GM18873 (cell line): ENCODE results near the gene ROBO1.

ENCODE experiments used
- ATAC-seq: cut with Tn5 transposase; IDR thresholded peaks from one replicate; pipeline ENCODE4 v1.9.1; 2021; ENCODE audit warnings: mild to moderate bottlenecking, moderate library complexity, moderate number of reproducible peaks; ENCODE audit not compliant: unreplicated experiment, low FRiP score

Gene ROBO1

DNA sequence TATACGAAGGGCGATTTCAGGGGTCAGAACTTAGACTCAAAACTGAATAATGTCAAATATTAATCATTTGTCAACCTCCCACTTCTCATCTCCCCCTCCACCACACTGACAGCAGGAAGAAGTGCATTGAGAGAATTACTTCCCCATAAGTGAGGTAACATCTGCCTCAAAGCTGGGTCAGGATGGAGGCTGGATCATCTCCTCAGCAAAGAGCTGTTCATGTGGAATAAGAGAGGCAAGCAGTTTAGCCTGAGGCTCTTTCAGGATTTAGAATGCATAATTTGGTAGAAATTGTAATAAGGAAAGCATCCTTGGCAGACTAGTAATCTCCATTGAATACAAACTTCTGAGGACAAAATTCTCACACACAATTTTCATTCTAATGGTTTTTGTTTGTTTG lies 512.1 kb downstream of the ROBO1 start:
- no peak for ATAC-seq

DNA sequence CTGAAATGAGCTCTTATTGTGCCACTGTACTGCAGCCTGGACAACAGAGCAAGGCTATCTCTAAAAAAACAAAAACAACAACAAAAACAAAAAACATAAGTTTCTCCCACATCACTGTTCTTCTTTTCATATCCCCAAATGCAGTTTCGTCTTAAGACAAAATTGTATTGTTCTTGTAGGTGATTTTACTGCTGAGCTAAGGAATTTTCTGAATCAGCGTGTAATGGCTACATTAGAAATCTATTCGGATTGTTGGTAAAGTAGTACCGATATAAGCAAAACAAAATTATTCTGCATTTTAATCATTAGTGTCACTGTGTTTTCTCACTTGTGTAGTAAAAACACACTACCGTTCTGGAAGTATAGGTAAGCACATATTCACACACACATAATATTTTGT lies 512.5 kb downstream of the ROBO1 start:
- no peak for ATAC-seq

DNA sequence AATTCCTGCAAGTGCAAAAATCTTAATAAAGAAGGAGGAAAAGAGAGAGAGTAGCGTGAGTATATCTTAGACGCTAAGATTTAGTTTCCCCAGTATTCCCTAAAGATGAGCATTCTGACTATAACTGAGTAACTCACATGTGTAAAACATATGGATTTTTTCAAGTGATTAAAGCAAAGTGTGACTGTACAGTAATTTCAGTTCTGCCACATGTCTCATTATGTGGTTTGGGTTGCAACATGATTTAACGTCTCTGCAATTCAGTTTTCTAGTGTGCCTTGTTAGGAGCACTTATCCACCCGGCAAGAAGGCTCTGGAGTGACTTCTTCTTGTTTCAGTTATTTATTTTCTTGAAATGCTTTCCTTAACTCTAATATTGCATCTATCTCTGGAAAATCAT lies 514.1 kb downstream of the ROBO1 start:
- ATAC-seq = no peak

DNA sequence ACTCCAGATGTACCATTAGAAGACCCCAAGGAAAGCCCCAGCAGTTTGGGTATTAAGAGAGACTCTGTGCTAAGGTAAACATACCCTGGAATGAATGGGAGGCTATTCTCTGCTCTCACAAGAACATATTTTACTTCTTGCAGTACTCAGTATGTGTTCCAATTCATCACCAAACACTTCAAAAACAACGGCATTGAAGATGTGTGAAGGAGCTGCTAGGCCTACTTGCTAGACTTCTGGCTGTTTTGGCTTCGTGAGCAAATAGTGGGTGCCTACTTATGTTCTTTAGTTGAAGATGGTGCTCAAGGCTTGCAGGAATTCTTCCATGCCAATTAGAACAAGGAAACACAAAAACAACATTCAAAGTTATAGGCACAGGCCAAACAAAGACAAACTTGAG lies 514.5 kb downstream of the ROBO1 start:
- ATAC-seq = no peak

DNA sequence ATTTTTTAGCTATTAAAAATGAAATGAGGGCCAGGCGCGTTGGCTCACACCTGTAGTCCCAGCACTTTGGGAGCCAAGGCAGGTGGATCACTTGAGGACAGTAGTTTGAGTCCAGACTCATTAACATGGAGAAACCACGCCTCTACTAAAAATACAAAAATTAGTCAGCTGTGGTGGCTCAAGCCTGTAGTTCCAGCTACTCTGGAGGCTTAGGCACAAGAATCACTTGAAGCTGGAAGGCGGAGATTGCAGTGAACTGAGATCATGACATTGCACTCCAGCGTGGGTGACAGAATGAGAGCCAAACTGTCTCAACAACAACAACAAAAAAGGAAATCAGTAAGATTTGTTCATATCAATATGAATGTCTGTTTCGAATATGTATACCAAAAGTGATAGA lies 517.1 kb downstream of the ROBO1 start:
- no peak for ATAC-seq

DNA sequence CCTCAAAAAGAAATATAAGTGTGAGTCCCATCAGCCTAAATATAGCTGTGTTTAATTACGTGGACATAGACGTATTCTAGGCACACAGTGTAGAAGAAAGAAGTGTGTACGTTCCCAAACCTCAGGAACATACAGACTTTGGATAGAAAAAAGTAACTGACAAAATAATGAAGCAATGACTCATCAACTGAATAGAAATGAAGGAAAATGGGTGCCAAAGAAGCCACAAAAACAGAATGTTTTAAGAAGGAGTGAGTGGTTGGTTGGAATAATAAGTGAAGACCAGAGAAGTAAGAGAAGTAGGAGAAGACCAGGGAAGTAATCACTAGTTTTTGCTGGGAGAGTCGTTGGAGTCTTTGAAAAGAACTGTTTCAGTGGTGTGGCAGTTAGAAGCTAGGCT lies 518.1 kb downstream of the ROBO1 start:
- ATAC-seq = no peak

DNA sequence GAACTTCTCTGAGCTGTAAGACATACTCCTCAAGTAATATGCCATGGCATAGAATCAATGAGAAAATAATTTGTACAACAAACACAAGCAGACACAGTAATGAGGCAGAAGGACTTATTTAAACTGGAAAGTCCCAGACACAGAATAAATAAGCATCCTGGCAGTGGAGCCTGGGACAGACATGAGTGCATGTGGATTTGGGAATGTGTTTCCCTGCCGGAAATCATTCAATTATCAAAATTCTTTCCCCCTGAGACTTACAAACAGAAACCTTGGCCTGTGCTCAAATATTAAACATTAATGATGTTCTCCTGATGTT lies 520.1 kb downstream of the ROBO1 start:
- ATAC-seq = no peak

DNA sequence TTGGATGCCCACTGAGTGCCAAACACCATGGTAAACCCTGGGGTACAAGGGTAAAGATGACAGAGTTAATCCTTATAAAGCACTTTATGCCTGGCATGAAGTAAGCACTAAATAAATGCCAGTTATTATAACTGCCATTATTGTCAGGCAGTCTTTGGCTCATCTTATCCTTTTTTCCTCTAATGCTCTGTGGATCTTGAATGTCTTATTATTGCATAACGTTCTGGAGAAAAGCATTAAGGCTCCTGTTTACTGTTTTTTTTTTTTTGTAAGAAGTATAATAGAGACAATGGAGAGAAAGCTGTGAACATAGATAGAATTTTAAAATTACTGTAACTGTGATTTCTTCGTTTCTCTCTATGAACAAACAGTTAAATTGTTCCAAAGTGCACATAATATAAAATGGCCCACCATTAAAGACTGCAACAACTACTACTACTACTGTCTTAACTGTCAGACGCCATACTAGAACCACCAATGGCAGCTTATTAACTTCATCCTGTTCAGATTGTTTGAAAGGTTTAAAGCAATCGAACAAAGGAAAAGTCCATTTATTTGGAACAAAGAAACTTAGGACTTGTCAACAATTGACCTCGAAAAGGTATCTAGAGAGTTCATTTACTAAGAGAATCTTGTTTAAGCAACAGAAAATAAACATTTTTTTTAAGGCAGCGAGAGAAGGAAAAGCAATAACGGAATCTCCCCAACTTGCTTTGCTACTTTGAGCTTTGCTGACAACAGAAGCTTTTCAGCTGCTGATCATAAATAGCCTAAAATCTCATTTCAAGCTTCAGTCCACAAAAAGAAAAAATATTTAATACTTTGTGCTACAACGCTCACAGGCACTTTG lies 520.7 kb downstream of the ROBO1 start:
- ATAC-seq = no peak

DNA sequence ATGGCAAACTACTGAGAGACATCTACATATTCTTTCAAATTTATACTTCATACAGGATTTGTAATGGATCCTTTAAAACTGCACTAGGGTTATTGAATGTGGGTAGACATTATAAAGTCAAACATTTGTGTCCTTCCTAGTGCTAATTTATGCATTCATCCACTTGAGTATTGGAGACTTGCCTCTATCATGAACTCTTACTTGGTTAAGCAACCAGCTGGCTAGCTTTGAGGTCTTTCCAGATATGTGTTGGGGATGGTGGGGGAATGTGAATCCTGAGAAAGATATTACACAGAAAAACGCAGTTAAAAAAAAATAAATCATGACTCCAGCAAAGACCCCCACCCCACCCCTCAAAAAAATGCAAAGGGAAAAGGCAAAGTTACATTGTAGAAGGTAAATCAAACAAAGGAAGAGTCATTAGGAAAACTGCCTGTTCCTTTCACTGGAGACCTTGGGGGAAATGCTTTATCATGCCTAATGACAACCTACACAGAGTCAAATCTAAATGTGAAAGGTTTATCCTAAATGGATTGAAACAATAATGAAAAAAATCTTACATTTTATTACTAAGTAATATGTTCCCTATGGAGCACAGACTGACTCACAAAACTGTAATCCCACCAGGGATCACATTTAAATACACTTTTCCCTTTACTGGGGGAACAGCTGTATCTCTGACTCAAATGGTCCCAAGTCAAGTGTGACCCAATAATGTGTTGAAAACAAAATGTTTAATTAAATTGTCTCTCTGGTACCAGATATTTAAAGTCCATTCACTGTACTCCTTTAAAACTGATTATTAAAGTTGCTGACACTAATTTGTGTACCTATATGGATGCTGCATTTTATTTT lies 522.3 kb downstream of the ROBO1 start:
- no peak for ATAC-seq

DNA sequence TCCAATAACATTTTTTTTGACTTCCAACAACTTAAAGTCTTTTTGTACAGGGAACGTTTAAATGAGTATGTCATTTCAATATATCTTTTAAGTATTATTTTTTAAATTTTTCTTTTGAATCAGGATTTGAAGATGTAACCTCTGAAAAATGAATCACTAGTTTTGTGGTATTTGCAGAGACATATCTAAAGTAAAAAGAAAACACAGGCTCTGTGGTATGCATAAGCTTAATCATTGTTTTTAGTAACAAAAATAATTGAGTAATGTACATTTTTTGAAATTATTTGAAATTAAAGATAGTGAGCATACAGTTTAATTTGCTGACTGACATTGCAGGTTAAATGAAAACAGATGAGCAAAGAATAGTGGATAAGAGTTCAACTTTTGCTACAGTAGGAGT lies 531.3 kb downstream of the ROBO1 start:
- ATAC-seq = no peak

DNA sequence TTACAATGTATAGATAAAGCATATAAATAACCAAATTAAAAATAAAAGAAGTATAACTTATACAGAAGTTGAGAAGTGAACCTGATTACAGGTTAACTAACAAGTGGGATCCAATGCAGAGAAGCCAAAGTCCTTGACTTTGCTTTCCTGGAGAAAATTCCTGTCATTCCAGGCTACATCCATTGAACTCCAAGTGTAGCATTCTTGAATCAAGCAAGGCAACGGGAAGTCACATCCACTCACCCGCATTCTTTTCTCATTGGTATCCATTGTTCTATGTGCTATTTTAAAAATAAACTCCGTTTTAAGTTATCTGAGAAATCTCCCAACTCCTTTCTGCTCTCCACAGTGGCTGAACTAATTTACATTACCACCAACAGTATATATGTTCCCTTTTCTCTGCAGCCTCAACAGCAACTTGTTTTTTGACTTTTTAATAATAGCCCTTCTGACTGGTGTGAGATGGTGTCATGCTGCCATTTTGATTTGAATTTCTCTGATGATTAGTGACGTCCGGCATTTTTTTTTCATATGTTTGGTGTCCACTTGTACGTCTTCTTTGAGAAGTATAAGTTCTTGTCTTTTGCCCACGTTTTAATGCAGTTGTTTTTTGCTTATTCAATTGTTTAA lies 534.3 kb downstream of the ROBO1 start:
- ATAC-seq = no peak

DNA sequence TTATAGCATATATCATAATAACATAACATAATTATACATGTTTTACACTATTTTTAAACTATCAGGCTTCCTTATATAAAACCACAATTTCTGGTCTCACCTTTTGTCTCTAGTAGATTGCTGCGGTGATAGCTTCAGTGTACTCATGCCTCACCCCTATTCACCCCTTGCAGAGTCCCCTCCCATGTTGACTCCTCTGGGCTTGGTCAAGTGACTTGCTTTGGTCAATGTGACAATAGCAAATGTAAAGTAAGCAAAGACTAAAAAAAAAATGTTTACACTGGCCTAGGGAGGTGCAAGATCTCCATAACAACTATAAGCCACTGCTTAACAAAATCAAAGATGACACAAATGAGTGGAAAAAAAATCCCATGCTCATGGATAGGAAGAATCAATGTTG lies 537.5 kb downstream of the ROBO1 start:
- ATAC-seq = no peak

DNA sequence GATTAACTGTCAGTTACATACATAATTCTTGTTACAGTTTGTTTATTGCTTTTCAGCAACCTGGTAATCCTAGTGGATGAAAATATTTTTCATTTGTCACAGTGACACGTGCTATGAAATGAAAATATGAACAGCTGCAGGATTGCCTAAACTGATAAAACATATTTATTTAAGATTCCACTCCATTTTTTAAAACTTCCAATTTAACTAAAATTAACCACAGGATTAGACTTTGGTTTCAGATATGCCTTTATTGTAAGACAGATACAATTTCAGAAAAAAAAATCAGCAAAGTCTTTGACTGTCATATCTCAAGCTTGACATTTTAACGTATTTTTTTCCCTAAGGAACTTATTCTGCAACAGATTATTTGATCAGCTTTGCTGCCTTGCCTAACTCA lies 550.7 kb downstream of the ROBO1 start:
- no peak for ATAC-seq

DNA sequence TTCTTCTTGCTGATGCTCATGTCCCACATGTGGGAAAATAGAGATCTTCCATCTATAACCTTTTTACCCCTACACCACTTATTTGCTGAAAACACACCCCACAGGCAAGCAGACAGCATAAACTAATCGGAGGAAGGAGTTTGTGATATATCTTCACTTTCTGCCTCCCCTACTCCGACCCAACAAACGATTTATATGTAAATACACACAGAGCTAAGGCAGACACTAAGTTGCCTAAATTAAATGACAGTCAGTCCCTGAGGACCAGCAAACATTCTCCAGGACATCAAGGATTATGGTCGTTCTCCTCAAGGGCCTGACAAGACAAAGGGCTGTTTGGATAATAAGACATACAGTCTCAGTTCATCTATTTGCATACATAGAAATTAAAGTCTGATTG lies 552.5 kb downstream of the ROBO1 start:
- ATAC-seq = no peak

DNA sequence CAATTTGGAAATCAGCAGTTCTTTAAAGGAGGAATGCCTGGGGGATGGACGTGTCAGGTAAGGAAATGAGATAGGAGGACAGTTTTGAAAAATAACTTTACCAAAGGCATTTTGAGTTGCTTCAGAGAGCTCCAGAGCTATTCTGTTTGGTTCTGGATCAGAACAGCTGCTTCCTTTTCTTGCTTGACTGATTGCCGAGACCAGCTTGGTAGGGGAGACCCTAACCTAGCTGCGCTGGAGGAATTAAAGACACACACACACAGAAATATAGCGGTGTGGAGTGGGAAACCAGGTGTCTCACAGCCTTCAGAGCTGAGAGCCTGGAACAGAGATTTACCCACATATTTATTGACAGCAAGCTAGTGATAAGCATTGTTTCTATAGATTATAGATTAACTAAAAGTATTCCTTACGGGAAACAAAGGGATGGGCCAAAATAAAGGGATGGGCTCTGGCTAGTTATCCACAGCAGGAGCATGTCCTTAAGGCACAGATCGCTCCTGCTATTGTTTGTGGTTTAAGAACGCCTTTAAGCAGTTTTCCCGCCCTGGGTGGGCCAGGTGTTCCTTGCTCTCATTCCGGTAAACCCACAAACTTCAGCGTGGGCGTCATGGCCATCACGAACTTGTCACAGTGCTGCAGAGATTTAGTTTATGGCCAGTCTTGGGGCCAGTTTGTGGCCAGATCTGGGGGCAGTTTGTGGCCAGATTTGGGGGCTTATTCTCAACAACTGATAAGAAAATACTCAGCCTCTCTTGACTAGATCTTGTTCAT lies 556.0 kb downstream of the ROBO1 start:
- no peak for ATAC-seq

DNA sequence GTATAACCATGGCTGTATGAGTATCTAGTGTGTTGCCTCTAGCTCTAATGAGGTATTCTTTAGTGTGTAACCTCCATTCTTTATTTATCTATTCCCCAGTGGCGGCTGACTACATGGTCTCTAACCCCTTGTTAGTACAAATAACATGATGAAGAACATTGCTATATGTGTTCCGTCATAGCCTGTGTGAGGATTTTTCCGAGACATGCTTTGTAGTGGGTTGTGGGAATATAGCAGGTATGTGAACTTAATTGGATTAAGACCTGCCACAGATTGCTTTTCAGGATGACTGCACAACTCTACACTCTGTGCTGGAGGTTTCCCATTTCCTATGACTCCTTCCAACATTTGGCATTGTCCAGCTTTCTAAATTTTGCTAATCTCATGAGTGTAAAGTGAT lies 563.4 kb downstream of the ROBO1 start:
- no peak for ATAC-seq

DNA sequence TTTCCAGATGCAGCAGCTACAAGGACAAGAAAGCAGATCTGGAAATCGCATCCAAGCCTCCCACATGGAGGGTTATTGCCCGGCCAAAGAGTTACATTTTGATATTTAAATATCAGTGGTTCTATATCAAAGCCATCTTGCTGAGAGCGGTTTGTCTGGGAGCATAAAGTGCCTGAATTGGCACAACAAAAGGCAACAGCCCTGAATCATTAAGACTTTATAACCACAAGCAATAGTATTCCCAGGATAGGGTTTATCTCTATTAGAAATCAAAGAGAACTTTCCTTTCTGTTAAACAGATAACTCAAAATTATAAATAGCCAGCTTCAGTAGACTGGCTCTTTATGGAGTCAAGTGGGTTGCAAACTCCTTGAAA lies 564.7 kb downstream of the ROBO1 start:
- no peak for ATAC-seq

DNA sequence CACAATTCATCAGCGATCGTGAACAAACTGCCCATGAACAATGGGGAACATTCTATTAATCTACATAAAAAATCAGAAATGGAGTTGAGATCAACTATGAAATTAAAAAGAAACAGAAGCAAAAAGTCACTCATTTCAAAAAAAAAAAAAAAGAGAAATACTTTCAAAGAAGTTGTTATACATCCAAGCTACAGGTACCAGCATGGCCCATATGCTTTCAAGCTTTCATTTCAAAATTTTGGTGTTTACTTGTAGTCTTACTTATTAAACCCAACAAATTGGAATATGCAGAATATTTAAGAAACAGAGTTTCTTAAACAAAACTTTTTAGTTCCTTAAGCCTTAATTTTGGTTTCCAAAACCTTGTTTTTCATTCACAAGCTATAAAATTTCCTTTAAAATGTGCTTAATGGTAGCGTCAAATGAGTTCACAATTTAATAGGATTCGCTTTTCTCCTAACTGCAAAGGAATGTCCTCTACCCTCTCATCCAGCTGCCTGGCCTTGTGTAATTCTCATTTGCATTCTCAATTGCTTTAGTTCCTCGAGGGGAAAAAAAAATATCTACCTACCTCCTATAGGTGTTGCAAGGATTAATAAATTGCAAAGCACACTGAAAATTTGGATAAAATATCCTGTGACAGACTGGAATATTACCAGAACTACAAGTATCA lies 565.2 kb downstream of the ROBO1 start:
- ATAC-seq = no peak

DNA sequence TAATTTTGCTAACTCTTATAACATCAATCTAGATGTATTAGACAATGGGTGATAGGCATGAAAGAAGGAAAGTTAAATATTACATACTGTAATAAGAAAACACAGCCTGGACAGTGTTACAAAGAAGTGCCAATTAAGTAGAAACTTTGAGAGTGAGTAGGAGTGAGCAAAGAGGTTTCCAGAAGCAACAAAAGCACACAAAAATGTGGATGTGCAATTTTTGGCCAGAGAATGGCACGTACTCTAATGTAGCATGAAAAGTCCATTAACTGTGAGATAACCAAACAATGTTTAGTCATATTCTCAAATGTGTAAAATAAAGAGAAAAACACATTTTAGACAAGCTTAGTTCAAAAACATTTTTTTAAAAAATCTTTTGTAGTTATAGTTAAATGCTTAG lies 567.3 kb downstream of the ROBO1 start:
- ATAC-seq = no peak

DNA sequence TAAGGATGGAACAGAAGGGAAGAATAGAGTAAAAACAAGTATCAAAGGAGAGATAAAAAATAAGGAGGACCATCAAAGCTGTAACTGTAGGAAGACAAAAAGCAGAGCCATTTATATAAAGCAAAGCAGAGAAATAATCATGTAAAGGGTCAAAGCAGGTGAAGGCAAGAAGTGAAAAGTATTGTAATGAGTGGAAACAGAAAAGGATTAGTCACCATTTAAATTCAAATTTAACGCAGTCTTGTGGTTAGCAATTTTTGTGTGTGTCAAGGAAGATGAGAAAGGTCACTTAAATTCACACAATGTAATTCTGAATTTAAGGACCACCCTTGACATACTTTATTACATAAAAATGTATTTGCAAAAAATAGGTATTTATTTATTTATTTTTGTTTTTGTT lies 567.8 kb downstream of the ROBO1 start:
- ATAC-seq = no peak
